HEK293 (cell line): Measurements from ENCODE around the gene SNX21.

Experiments used
- CTCF ChIA-PET: fragments of 350-600 bp; formaldehyde crosslinking; extraction: SDS; loops from one replicate; lab custom pipeline; 2021; ENCODE audit warnings: antibody characterized with exemption; lab: Yijun Ruan, JAX
- POLR2A ChIA-PET: fragments of 300-600 bp; formaldehyde crosslinking; extraction: SDS; loops from one replicate; lab custom pipeline; 2020; ENCODE audit warnings: antibody characterized with exemption, inconsistent platforms; lab: Yijun Ruan, JAX
- H3K27ac ChIP-seq: fragments of 200-500 bp; sonication (Bioruptor generic); 2 replicates; pipeline ENCODE4 v1.5.1; 2014; ENCODE audit warnings: low read depth, low read length, control low read depth, inconsistent platforms; ENCODE audit errors: extremely low read depth
- H3K36me3 ChIP-seq, 2 experiments: fragments of 200-500 bp in 1 of 2; sonication (Bioruptor generic) in 1 of 2; 1 replicate in 1 of 2; 2 replicates in 1 of 2; pipeline ENCODE4 v1.5.1; 2014 to 2017; ENCODE audit warnings: inconsistent platforms in 2 of 2, low read length in 2 of 2; ENCODE audit not compliant: control insufficient read depth in 2 of 2, insufficient read depth in 1 of 2
- H3K4me1 ChIP-seq: fragments of 200-500 bp; sonication (Bioruptor generic); 2 replicates; pipeline ENCODE4 v1.5.1; 2014; ENCODE audit warnings: mild to moderate bottlenecking, low read length, inconsistent platforms; ENCODE audit not compliant: control insufficient read depth, insufficient read depth
- H3K4me3 ChIP-seq: 2 replicates; pipeline ENCODE4 v1.5.1; 2011; ENCODE audit warnings: low read depth, mild to moderate bottlenecking, control low read depth, low read length, moderate library complexity
- H3K9me3 ChIP-seq: fragments of 200-500 bp; sonication (Bioruptor generic); 2 replicates; pipeline ENCODE4 v1.5.1; 2014; ENCODE audit warnings: low read depth, low read length, inconsistent platforms; ENCODE audit not compliant: control insufficient read depth, insufficient read depth
- HOXC10 ChIP-seq: sonication (generic); formaldehyde crosslinking; IDR thresholded peaks from 2 replicates; pipeline ENCODE4 v1.8.1; 2023; ENCODE audit warnings: mild to moderate bottlenecking, missing genetic modification reagents
- SP2 ChIP-seq: fragments of 450-650 bp; formaldehyde crosslinking; IDR thresholded peaks from 2 replicates; pipeline ENCODE4 v1.5.1; 2016; ENCODE audit warnings: missing biosample characterization, missing genetic modification characterization
- ZBTB1 ChIP-seq: fragments of 450-650 bp; formaldehyde crosslinking; IDR thresholded peaks from 2 replicates; pipeline ENCODE4 v1.5.1; 2016; ENCODE audit warnings: missing biosample characterization, missing genetic modification characterization
- ZNF112 ChIP-seq: fragments of 450-650 bp; formaldehyde crosslinking; IDR thresholded peaks from 2 replicates; pipeline ENCODE4 v1.5.0; 2017; ENCODE audit warnings: missing biosample characterization, missing genetic modification characterization
- ZNF132 ChIP-seq: fragments of 450-650 bp; formaldehyde crosslinking; IDR thresholded peaks from 2 replicates; pipeline ENCODE4 v1.5.1; 2017; ENCODE audit warnings: missing biosample characterization, missing genetic modification characterization, borderline replicate concordance
- ZNF157 ChIP-seq: fragments of 450-650 bp; formaldehyde crosslinking; IDR thresholded peaks from 2 replicates; pipeline ENCODE4 v1.5.1; 2016; ENCODE audit warnings: missing biosample characterization, missing genetic modification characterization
- ZNF184 ChIP-seq: fragments of 450-650 bp; IDR thresholded peaks from 2 replicates; pipeline ENCODE4 v1.5.1; 2018; ENCODE audit warnings: missing biosample characterization, mild to moderate bottlenecking, missing genetic modification characterization
- ZNF19 ChIP-seq: fragments of 450-650 bp; formaldehyde crosslinking; IDR thresholded peaks from 2 replicates; pipeline ENCODE4; 2016; ENCODE audit warnings: missing biosample characterization, missing genetic modification characterization, low read depth
- ZNF202 ChIP-seq: fragments of 450-650 bp; formaldehyde crosslinking; IDR thresholded peaks from 2 replicates; pipeline ENCODE4 v1.5.1; 2016; ENCODE audit warnings: missing biosample characterization, missing genetic modification characterization, borderline replicate concordance
- ZNF341 ChIP-seq: fragments of 450-650 bp; formaldehyde crosslinking; IDR thresholded peaks from 2 replicates; pipeline ENCODE4; 2016; ENCODE audit warnings: low read depth, missing biosample characterization, missing genetic modification characterization
- ZNF558 ChIP-seq: fragments of 450-650 bp; formaldehyde crosslinking; IDR thresholded peaks from 2 replicates; pipeline ENCODE4 v1.5.1; 2016; ENCODE audit warnings: missing biosample characterization, missing genetic modification characterization
- ZNF596 ChIP-seq: fragments of 450-650 bp; IDR thresholded peaks from 2 replicates; pipeline ENCODE4 v1.5.0; 2018; ENCODE audit warnings: missing biosample characterization, mild to moderate bottlenecking, missing genetic modification characterization, moderate library complexity
- ZNF664 ChIP-seq: fragments of 450-650 bp; formaldehyde crosslinking; IDR thresholded peaks from 2 replicates; pipeline ENCODE4 v1.5.1; 2016; ENCODE audit warnings: missing biosample characterization, missing genetic modification characterization
- ZNF670 ChIP-seq: fragments of 450-650 bp; formaldehyde crosslinking; IDR thresholded peaks from 2 replicates; pipeline ENCODE4 v1.5.1; 2016; ENCODE audit warnings: missing biosample characterization, missing genetic modification characterization, low read depth
- ZNF701 ChIP-seq: fragments of 450-650 bp; formaldehyde crosslinking; IDR thresholded peaks from 2 replicates; pipeline ENCODE4 v1.5.1; 2016; ENCODE audit warnings: missing biosample characterization, missing genetic modification characterization
- TF ChIP-seq, protein P1 (sequence below): fragments of 450-650 bp; formaldehyde crosslinking; IDR thresholded peaks from 2 replicates; pipeline ENCODE4 v1.5.1; 2016; ENCODE audit warnings: missing biosample characterization, missing genetic modification characterization
- TF ChIP-seq, protein P2 (sequence below): fragments of 450-650 bp; formaldehyde crosslinking; IDR thresholded peaks from 2 replicates; pipeline ENCODE4 v1.5.1; 2016; ENCODE audit warnings: missing biosample characterization, missing genetic modification characterization
- TF ChIP-seq, protein P3 (sequence below): fragments of 450-650 bp; formaldehyde crosslinking; IDR thresholded peaks from 2 replicates; pipeline ENCODE4; 2016; ENCODE audit warnings: missing biosample characterization, missing genetic modification characterization
- TF ChIP-seq, protein P4 (sequence below): fragments of 450-650 bp; formaldehyde crosslinking; IDR thresholded peaks from 2 replicates; pipeline ENCODE4 v1.5.1; 2016; ENCODE audit warnings: missing biosample characterization, missing genetic modification characterization
- TF ChIP-seq, protein P5 (sequence below): fragments of 450-650 bp; formaldehyde crosslinking; conservative IDR thresholded peaks from 2 replicates; pipeline ENCODE4 v1.5.1; 2016; ENCODE audit warnings: low read depth, missing biosample characterization, missing genetic modification characterization
- TF ChIP-seq, protein P6 (sequence below): fragments of 450-650 bp; formaldehyde crosslinking; IDR thresholded peaks from 2 replicates; pipeline ENCODE4 v1.5.1; 2016; ENCODE audit warnings: missing biosample characterization, missing genetic modification characterization

Gene SNX21

DNA sequence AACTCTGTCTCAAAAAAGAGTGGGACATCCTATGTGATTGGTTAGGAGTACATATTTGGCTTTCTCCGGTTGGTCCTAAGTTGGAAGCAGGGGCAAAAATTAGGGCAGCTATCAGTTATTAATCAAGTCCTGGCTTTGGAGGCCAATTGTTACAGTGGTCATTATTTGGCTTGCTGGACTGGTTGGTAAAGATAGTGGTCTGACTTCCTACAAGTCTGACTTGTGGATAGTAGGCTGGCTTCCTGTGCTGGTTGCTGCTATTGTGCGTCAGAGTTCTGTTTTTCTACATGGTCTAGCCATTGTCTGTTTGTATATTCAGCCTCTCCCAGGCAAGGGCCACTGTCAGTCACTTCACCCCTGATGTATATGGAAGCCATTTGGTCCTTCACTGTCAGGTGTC, 16.6 kb downstream of the SNX21 start:
- no peak for TF ChIP-seq ZNF664
- TF ChIP-seq, protein P1, sequence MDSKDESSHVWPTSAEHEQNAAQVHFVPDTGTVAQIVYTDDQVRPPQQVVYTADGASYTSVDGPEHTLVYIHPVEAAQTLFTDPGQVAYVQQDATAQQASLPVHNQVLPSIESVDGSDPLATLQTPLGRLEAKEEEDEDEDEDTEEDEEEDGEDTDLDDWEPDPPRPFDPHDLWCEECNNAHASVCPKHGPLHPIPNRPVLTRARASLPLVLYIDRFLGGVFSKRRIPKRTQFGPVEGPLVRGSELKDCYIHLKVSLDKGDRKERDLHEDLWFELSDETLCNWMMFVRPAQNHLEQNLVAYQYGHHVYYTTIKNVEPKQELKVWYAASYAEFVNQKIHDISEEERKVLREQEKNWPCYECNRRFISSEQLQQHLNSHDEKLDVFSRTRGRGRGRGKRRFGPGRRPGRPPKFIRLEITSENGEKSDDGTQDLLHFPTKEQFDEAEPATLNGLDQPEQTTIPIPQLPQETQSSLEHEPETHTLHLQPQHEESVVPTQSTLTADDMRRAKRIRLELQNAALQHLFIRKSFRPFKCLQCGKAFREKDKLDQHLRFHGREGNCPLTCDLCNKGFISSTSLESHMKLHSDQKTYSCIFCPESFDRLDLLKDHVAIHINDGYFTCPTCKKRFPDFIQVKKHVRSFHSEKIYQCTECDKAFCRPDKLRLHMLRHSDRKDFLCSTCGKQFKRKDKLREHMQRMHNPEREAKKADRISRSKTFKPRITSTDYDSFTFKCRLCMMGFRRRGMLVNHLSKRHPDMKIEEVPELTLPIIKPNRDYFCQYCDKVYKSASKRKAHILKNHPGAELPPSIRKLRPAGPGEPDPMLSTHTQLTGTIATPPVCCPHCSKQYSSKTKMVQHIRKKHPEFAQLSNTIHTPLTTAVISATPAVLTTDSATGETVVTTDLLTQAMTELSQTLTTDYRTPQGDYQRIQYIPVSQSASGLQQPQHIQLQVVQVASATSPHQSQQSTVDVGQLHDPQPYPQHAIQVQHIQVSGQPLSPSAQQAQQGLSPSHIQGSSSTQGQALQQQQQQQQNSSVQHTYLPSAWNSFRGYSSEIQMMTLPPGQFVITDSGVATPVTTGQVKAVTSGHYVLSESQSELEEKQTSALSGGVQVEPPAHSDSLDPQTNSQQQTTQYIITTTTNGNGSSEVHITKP: no peak
- no peak for TF ChIP-seq SP2
- TF ChIP-seq, protein P2, sequence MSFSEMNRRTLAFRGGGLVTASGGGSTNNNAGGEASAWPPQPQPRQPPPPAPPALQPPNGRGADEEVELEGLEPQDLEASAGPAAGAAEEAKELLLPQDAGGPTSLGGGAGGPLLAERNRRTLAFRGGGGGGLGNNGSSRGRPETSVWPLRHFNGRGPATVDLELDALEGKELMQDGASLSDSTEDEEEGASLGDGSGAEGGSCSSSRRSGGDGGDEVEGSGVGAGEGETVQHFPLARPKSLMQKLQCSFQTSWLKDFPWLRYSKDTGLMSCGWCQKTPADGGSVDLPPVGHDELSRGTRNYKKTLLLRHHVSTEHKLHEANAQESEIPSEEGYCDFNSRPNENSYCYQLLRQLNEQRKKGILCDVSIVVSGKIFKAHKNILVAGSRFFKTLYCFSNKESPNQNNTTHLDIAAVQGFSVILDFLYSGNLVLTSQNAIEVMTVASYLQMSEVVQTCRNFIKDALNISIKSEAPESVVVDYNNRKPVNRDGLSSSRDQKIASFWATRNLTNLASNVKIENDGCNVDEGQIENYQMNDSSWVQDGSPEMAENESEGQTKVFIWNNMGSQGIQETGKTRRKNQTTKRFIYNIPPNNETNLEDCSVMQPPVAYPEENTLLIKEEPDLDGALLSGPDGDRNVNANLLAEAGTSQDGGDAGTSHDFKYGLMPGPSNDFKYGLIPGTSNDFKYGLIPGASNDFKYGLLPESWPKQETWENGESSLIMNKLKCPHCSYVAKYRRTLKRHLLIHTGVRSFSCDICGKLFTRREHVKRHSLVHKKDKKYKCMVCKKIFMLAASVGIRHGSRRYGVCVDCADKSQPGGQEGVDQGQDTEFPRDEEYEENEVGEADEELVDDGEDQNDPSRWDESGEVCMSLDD (tag by site-specific recombination): no peak
- TF ChIP-seq ZBTB1: no peak
- TF ChIP-seq ZNF19: no peak
- TF ChIP-seq ZNF112 (tag by site-specific recombination): no peak
- TF ChIP-seq ZNF341 (tag by site-specific recombination): no peak
- no peak for TF ChIP-seq ZNF184 (tag by site-specific recombination)
- no peak for TF ChIP-seq ZNF596
- no peak for TF ChIP-seq ZNF670
- TF ChIP-seq, protein P3, sequence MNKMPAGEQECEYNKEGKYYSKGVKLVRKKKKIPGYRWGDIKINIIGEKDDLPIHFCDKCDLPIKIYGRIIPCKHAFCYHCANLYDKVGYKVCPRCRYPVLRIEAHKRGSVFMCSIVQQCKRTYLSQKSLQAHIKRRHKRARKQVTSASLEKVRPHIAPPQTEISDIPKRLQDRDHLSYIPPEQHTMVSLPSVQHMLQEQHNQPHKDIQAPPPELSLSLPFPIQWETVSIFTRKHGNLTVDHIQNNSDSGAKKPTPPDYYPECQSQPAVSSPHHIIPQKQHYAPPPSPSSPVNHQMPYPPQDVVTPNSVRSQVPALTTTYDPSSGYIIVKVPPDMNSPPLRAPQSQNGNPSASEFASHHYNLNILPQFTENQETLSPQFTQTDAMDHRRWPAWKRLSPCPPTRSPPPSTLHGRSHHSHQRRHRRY (tag by site-specific recombination): no peak
- TF ChIP-seq HOXC10 (CRISPR knock-in tag): no peak
- TF ChIP-seq, all 188 proteins: peak for 0
- Histone ChIP-seq H3K9me3 (no peaks in the 10 kb centered on the region), H3K4me1 (no peaks in the 10 kb centered on the region), H3K36me3 (peaks cover 5 to 61% of the 10 kb centered on the region in 2 experiments; a peak in 2 of 3 replicates), H3K27ac (no peak overlapping the region), H3K4me3 (no peak overlapping the region)
- POLR2A ChIA-PET: interaction anchor here (0.8 kb wide), 1 partner anchor 44 kb away, joined by 4 read pairs; no protein-coding TSS in a partner anchor
- CTCF ChIA-PET: interaction anchor here (0.7 kb wide), 1 partner anchor 119 kb away, joined by 3 read pairs; no protein-coding TSS in a partner anchor

DNA sequence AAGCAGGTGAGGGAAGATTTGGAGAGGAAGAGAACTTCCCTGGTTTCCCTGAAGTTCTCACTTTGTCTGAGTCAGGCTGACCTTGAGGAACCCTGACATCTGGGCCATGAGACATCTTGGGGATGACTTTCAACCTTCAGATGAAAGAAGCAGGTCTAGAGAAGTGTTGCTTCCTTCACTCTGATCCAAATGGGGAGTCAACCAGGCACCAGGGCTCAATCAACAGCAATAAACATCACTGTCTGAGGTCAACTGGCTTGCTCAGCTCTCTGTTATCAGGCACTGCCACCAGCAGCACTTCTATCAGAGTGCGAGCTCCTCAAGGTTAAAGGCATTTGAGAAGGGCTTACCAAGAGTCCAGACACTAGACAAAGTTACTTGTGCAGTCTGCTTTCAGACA, 17.3 kb downstream of the SNX21 start:
- Histone ChIP-seq H3K27ac (no peak overlapping the region), H3K4me1 (no peaks in the 10 kb centered on the region), H3K4me3 (no peak overlapping the region), H3K9me3 (no peaks in the 10 kb centered on the region), H3K36me3 (peaks cover 2 to 55% of the 10 kb centered on the region in 2 experiments; a peak in 2 of 3 replicates)
- ChIA-PET POLR2A (interaction anchor here (0.7 kb wide), 1 partner anchor 83 kb away, joined by 3 read pairs; no protein-coding TSS in a partner anchor), CTCF (interaction anchor here (0.6 kb wide), 2 partner anchors 19 to 119 kb away, joined by 3 to 4 read pairs; no protein-coding TSS in a partner anchor)
- TF ChIP-seq ZNF157 (tag by site-specific recombination): no peak
- TF ChIP-seq ZNF202 (tag by site-specific recombination): no peak
- TF ChIP-seq, protein P4, sequence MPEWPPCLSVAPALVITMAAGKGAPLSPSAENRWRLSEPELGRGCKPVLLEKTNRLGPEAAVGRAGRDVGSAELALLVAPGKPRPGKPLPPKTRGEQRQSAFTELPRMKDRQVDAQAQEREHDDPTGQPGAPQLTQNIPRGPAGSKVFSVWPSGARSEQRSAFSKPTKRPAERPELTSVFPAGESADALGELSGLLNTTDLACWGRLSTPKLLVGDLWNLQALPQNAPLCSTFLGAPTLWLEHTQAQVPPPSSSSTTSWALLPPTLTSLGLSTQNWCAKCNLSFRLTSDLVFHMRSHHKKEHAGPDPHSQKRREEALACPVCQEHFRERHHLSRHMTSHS: no peak
- no peak for TF ChIP-seq ZNF701
- TF ChIP-seq, protein P5, sequence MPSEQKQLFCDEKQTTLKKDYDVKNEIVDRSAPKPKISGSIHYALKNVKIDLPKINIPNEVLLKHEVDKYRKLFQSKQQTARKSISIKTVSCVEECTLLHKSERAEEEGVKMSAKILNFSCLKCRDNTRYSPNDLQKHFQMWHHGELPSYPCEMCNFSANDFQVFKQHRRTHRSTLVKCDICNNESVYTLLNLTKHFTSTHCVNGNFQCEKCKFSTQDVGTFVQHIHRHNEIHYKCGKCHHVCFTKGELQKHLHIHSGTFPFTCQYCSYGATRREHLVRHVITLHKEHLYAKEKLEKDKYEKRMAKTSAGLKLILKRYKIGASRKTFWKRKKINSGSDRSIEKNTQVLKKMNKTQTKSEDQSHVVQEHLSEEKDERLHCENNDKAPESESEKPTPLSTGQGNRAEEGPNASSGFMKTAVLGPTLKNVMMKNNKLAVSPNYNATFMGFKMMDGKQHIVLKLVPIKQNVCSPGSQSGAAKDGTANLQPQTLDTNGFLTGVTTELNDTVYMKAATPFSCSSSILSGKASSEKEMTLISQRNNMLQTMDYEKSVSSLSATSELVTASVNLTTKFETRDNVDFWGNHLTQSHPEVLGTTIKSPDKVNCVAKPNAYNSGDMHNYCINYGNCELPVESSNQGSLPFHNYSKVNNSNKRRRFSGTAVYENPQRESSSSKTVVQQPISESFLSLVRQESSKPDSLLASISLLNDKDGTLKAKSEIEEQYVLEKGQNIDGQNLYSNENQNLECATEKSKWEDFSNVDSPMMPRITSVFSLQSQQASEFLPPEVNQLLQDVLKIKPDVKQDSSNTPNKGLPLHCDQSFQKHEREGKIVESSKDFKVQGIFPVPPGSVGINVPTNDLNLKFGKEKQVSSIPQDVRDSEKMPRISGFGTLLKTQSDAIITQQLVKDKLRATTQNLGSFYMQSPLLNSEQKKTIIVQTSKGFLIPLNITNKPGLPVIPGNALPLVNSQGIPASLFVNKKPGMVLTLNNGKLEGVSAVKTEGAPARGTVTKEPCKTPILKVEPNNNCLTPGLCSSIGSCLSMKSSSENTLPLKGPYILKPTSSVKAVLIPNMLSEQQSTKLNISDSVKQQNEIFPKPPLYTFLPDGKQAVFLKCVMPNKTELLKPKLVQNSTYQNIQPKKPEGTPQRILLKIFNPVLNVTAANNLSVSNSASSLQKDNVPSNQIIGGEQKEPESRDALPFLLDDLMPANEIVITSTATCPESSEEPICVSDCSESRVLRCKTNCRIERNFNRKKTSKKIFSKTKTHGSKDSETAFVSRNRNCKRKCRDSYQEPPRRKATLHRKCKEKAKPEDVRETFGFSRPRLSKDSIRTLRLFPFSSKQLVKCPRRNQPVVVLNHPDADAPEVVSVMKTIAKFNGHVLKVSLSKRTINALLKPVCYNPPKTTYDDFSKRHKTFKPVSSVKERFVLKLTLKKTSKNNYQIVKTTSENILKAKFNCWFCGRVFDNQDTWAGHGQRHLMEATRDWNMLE (tag by site-specific recombination): no peak
- no peak for TF ChIP-seq ZNF132 (tag by site-specific recombination)
- no peak for TF ChIP-seq ZNF558 (tag by site-specific recombination)
- TF ChIP-seq, protein P6, sequence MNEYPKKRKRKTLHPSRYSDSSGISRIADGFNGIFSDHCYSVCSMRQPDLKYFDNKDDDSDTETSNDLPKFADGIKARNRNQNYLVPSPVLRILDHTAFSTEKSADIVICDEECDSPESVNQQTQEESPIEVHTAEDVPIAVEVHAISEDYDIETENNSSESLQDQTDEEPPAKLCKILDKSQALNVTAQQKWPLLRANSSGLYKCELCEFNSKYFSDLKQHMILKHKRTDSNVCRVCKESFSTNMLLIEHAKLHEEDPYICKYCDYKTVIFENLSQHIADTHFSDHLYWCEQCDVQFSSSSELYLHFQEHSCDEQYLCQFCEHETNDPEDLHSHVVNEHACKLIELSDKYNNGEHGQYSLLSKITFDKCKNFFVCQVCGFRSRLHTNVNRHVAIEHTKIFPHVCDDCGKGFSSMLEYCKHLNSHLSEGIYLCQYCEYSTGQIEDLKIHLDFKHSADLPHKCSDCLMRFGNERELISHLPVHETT (tag by site-specific recombination): no peak
